Lung microvascular endothelial cell (primary cell): ENCODE results near the gene FEZ2. TPM values are rescaled to one million over a fixed set of nuclear protein-coding genes. Genes with fewer than 3 reads are reported as not detected.
A peak's percentile ranks its signal among the peaks of the same experiment; 100 is the strongest.

ENCODE experiments used
- DNase-seq, 2 donors: peaks; one replicate each; pipeline versions ENCODE4 v3.0.0 to v3.0.0-alpha.2; 2010; ENCODE audit warnings: low read depth in 2 of 2
- total RNA-seq: library from RNA; depleted of rRNA; stranded (reverse); fragments of >200 nt; gene quantifications from 2 replicates; pipeline ENCODE4 v1.2.1, GENCODE V29; 2014

FEZ2 gene
- total RNA-seq, 1 donor from 2014 or later, result 54.2 TPM

DNA sequence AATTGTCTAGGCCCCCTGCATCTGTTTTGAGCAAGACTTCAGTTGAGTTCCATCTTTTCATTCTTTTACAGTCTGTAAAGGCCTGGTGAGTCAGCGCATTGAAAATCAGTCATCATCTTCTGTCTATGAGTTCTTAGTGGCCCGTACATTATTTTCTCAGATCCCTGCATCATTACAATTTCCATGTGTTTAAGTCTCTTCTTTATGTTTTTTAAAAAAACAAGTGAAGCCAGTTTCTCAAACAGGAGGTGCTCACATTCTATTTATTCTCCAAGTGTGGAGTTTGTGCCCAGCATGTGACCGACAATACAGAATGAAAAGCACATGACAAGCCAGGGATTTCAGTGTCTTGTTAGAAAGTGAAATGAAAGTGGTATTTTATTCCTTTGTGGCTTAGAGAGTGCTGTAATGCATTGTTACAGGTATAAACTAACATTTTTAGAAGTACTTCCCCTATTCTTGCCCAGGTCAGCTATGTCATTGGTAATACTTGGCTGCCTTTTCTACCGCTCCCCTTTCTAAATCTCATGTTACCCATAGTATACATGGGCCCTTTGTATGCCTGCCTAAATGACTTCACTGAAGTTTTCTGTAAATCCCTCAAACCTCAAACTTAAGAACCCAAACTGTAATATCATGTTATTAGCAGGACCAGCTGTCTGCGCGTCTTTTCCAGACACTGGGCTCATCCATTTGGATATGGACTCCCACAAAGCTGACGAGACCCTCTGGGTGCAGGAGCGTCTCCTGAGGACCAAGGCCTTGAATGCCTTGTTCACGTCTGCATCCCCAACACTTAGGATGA, 67.6 kb downstream of the FEZ2 start:
- DNase-seq, result peak in 1 of 2 donors; percentile 37

DNA sequence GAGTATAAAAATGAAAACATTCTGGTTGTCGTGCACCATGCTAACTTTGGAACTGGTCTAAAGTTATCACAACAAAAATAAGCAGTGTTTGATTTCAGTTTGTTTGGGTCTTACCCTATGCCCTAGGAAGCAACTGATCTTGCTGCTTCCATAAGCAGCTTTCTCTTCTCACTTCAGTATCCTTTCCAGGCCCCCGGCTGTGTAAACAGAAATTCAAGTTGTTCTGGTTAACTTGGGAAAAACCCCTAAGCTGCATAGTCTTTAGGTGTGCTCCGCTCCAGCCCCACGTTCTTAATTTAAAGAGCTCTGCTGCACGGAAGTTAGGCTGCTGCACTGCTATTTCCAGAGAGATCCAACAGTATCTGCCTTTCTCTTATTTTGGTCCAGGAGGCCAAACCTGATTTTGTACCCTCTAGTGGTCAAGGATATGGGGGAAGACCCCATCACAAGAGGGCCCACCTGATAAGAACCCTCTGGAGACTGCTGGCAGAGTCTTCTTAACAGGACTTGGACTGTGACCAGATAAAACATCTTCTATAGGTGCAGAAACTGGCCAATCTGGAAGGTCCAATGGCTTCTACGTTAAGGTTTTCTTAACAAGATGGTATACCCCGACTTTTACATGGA, 69.1 kb downstream of the FEZ2 start:
- DNase-seq, result no peak

DNA sequence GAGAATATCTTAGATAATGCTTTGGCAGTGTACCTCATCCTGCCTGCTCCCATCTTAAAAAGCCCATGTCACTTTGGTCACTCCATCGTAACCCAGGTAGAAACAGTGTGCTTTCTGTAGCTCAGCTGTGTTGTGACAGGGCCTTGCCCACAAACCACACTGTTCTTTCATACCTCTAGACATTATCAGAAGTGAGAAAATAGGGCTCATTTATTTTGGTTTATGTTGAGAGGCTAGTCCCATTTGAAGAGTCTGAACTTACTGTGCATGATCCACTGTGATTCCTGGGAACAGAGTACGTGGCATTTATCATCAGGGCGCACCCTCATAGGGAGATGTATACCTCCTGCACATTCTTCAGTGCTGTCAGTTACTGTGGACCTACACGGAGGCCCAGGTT, 69.7 kb downstream of the FEZ2 start:
- DNase-seq, result no peak

DNA sequence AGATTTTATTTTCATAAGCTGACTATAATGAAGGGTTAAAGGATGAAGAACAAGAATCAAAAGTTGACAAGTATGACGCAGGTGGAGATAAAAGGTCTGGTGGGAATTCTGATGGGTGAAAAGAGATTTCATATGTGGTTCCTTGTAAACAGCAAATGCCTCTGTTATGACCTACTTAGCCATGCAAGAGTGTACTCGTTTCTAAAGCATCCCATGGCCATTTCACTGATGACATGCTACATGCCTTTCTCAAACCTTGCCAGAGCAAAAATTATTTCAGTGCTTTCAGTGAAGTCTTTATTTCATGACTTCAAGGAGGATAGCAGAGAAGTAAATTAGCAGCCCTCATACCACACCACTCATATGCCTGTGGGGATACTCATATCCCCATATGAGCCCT, 71.7 kb downstream of the FEZ2 start:
- no peak for DNase-seq

DNA sequence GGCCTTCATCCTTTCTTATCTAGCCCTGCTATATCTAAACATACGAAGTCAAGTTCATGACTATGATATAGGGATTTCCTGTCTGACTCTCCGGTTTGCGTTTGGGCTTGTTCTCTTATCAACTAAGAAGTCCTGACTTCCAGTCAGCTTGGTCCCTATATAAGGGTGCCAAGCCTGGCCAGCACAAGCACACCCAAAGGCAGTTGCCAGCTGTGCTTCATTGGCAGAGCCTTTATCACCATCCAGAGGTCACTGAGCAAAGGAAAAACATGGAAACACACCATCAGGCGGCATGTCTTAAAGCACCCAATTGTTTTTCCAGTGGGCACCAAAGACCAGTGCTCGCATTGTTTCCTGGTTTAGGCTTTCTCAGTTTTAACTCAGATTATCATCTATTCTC, 72.7 kb downstream of the FEZ2 start:
- peak in 1 of 2 donors; percentile 23 for DNase-seq

DNA sequence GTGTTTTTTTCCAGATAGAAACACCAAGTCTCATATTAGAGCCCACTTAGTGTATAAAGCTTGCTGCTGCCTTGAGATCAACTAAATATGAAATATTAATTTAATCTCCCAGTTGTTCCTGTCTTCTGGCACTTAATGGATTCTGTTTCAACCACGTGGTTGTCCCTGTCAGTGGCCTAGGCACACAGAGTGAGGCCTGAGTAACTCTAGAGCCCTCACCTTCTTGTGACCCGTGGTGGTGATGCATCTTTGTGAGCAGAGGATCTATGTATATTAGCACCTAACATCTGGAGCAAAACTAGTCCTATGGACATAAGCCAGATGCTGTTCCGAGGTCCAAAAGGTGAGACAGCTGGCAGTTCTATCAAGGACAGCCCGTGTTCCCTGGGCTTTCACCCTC, 74.8 kb downstream of the FEZ2 start:
- no peak for DNase-seq

DNA sequence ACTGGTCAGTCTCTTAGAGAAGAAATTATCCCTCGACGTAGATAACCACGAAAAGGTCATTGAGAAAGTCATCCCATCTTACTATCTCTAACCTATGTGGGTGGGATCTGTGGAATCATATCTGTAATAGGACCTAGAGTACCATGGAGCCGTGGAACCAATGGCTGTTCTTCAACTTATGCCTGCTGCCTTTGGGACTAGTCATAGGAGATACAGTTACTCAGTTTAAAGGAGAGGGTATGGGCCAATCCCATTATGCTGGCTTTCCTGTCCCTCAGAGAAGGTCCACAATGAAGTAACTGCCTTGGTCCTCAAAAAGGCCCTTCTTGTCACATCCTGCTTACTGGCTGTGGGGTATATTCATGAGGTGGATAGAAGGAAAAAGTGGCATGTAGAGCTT, 77.5 kb downstream of the FEZ2 start:
- no peak for DNase-seq

DNA sequence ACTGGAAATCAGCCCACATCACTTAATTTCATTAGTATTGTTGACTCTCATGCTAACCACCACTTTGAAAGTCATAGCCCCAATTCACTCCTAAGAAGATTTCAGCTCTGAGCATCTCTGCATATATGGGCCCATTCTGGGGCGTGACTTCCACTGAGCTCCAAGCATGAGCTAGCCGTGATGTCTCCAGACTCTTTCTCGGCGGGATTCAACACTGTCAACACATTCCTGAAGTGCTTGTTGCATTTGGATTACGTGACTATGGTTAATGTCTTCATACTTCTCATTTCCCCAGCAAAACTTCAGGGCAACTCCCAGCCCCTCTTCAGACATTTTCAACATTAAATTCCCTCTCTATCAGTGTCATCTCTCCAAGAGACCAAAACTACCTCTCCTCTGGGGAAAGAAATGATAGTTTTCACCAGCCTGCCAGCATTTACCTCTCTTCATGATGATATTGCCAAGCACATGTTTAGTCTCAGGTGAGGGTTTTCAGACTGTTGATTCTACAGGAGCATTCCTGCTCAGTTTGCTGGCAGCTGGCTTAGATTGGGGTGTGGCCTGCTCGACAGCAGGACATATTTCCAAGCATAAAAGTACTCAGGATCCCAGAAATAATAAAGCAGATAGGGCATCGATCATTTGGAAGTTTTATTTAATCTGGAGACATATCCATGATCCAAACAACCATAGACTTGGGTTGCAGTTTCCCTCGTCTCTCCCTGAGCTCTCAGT, 81.7 kb downstream of the FEZ2 start:
- no peak for DNase-seq

DNA sequence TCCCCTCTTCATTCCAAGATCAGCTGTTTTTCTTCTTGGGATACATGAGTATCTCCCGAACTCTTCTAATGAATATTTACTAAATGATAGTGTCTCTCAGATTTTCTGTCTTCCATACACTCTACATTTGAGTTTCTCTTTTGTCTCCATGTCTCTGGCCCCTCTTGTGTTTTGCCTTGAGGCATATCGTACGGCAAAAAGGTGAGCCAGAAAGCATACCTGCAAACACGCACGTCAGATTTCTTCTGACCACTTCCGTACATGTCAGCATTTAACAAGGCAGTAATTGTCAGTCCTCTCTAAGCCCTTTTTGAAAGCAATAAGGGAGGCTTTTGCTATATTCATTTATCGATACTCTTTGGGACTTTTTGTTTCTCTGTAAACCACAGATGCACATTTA, 82.4 kb downstream of the FEZ2 start:
- DNase-seq, result no peak

DNA sequence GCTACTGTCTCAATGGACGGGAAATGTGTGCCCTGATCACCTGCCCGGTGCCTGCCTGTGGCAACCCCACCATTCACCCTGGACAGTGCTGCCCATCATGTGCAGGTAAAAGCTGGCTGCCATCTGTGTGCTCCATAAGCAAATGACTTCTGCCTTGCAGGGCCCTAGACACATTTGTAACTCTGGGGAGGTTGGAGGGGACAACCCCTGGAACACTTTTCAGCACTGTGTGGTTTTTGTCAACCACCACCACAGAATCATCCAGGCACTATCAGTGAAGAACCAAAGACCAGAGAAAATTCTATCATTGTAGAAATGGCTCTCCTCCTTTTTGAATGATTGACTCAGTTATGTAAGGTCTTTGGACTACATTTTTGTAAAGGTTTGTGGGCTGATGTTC, 84.3 kb downstream of the FEZ2 start:
- DNase-seq, result no peak

DNA sequence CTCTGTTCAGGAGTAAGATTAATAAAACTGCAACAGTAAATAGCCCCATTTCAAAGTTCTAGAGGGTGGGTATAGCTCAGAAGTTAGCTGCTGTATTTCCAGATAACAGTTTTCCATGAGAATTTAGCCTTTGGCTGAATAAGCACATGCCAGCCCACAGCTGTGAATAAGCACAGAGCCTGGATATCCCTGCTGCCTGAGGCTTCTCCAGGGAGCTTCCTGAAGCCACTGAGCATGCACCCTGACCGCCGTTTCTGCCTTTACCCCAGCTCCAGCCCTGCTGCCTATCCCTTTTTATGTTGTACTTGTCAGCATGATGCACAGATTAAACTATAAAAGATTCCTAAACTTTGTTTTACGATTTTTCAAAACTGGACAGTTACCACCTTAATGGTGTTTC, 85.3 kb downstream of the FEZ2 start:
- no peak for DNase-seq

DNA sequence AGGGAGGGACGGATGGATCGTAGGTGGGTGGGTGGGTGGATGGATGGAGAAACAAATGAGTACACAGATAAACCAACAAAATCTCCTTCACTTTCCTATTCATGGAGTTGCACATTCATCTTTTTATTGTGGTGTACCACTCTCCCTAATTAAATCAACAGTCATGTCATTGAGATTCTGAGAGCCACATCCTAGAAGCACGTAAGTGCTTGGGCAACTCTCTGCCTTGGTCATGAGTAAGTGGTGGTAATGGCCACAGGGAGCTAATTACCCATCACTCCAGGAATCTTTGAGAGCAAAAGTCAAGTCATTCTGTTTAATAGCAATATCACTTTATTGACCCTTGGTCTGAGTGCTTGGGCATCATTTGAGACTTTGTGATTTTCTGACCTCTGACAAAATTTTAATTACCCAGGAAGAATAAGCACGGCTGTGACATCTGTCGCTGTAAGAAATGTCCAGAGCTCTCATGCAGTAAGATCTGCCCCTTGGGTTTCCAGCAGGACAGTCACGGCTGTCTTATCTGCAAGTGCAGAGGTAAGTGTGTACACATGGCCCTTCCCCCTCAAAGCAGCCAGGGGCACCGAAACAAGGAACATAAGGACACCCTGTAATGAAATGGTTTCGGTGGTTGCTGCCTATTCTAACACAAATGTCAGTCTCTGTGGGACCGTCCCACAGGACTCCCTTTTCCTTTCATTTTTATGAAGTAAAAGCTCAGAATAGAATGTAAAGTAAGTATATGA, 85.9 kb downstream of the FEZ2 start:
- DNase-seq, result no peak

DNA sequence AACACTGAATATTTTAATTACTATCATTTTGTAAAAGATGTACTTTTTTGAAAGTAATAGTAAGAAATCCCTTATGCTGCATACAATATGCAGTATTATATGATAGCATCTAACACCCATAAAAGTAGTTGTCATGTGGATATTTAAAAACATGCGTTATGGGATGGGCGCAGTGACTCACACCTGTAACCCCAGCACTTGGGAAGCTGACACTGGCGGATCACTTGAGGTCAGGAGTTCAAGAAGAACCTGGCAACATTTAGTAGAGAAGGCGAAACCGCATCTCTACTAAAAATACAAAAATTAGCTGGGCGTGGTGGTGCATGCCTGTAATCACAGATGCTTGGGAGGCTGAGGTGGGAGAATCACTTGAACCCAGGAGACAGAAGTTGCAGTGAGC, 88.9 kb downstream of the FEZ2 start:
- no peak for DNase-seq

DNA sequence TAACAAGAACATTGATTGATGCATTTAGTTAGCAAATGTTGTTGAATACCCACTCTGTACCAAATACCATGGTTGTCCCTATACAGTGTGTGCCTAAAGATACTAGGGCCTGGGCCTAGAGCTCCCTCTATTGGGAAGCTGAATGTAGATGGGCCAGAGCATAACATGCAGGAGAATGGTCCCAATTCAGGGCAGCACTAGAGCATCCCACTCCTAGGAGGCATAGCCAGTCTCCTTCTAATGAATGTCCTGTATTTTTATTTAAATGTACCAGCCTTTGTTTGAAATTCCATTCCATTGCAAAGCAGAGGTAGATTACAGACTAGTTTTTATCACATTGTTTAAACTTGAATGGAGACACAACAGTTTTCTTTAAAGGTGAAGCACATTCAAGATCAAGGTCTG, 90.6 kb downstream of the FEZ2 start:
- peak; percentile 63 to 82 for DNase-seq

Other genes with a start within 250 kb of the FEZ2 start
- gene CRIM1, start 242.4 kb downstream of the FEZ2 start, total RNA-seq, result 420 and 583 TPM in 2 replicates
- 0.22 TPM in 1 of 2 replicates, not detected in the other for gene VIT, start 98.5 kb upstream of the FEZ2 start, total RNA-seq